ENCODE results near the gene PHLPP2. TPM values are rescaled to one million over a fixed set of nuclear protein-coding genes. Genes with fewer than 3 reads are reported as not detected.

Gene PHLPP2
- total RNA-seq, 1 experiment from 2014 or later: 20.6 TPM

Other genes starting within 250 kb of the PHLPP2 start
- 5.1 TPM in 2 replicates for gene ZNF19, start 235.4 kb downstream of the PHLPP2 start, total RNA-seq (2022)
- not detected in 2 replicates for gene CHST4, start 198.3 kb downstream of the PHLPP2 start, total RNA-seq (2022)
- gene TAT, start 147.6 kb downstream of the PHLPP2 start, total RNA-seq (2022): not detected in 2 replicates
- gene MARVELD3, start 98.5 kb downstream of the PHLPP2 start, total RNA-seq (2022): 50.6 and 51.7 TPM in 2 replicates
- 135 and 139 TPM in 2 replicates for gene AP1G1, start 84.1 kb upstream of the PHLPP2 start, total RNA-seq (2022)
- gene ATXN1L, start 121.3 kb upstream of the PHLPP2 start, total RNA-seq (2022): 40.6 and 44.8 TPM in 2 replicates
- 16.3 and 16.9 TPM in 2 replicates for gene ZNF821, start 159.5 kb upstream of the PHLPP2 start, total RNA-seq (2022)
- gene IST1, start 170.8 kb upstream of the PHLPP2 start, total RNA-seq (2022): 310 and 331 TPM in 2 replicates